GM18868 (cell line): Measurements from ENCODE around the gene ATP1A2.
"Not testable (repeated sequence)": the region's sequence is repeated elsewhere in the genome, so short reads cannot be mapped to it uniquely, and the experiment has no call there.

Experiments used
- ATAC-seq: cut with Tn5 transposase; IDR thresholded peaks from one replicate; pipeline ENCODE4 v1.9.1; 2021; ENCODE audit warnings: mild to moderate bottlenecking, moderate library complexity; ENCODE audit not compliant: unreplicated experiment

Gene ATP1A2

GRCh38 chr1:160122978-160123495 lies 7.5 kb downstream of the ATP1A2 start:
- no peak for ATAC-seq

- ATAC-seq: no peak
Observed at GRCh38 chr1:160123726-160124125, 8.2 kb downstream of the ATP1A2 start.

- ATAC-seq: no peak
Observed at GRCh38 chr1:160124705-160125478, 9.3 kb downstream of the ATP1A2 start.

- no peak for ATAC-seq
Observed at GRCh38 chr1:160125746-160126145, 10.2 kb downstream of the ATP1A2 start.

- not testable (repeated sequence) for ATAC-seq
Observed at GRCh38 chr1:160126342-160126741, 10.8 kb downstream of the ATP1A2 start.

- ATAC-seq: no peak
Observed at GRCh38 chr1:160127381-160127780, 11.8 kb downstream of the ATP1A2 start.

GRCh38 chr1:160127865-160128523 lies 12.4 kb downstream of the ATP1A2 start:
- ATAC-seq: no peak

GRCh38 chr1:160128636-160129035 lies 13.1 kb downstream of the ATP1A2 start:
- no peak for ATAC-seq

- no peak for ATAC-seq
Observed at GRCh38 chr1:160129046-160129445, 13.5 kb downstream of the ATP1A2 start.

- ATAC-seq: no peak
Observed at GRCh38 chr1:160129558-160129957, 14.0 kb downstream of the ATP1A2 start.

- ATAC-seq: no peak
Observed at GRCh38 chr1:160129966-160130365, 14.4 kb downstream of the ATP1A2 start.

GRCh38 chr1:160130486-160130885 lies 14.9 kb downstream of the ATP1A2 start:
- no peak for ATAC-seq

GRCh38 chr1:160130939-160131338 lies 15.4 kb downstream of the ATP1A2 start:
- ATAC-seq: no peak

GRCh38 chr1:160131803-160132565 lies 16.4 kb downstream of the ATP1A2 start:
- no peak for ATAC-seq

GRCh38 chr1:160133990-160134770 lies 18.6 kb downstream of the ATP1A2 start:
- no peak for ATAC-seq

- ATAC-seq: no peak
Observed at GRCh38 chr1:160134791-160135572, 19.4 kb downstream of the ATP1A2 start.

GRCh38 chr1:160136121-160136925 lies 20.8 kb downstream of the ATP1A2 start:
- ATAC-seq: no peak

- no peak for ATAC-seq
Observed at GRCh38 chr1:160136926-160137200, 21.3 kb downstream of the ATP1A2 start.

GRCh38 chr1:160137216-160137862 lies 21.8 kb downstream of the ATP1A2 start:
- ATAC-seq: no peak
